Measurements from ENCODE around the gene RPS6KB2. TPM values are rescaled to one million over a fixed set of nuclear protein-coding genes. Genes with fewer than 3 reads are reported as not detected.

The RPS6KB2 gene
- total and polyA plus RNA-seq, 2 donors (not counting 3 experiments of a cell fraction or from before 2014, with no cell fraction given), result 53.8 to 60.0 TPM

- CTCF ChIA-PET, result interaction anchor here (0.6 to 3.7 kb wide), 2 partner anchors 10 to 29 kb away, joined by 3 to 22 read pairs; partner anchors contain the start of gene PPP1CA
- no peaks in the 10 kb centered on the region for H3K9me3 ChIP-seq (replicated peaks; ENCODE audit: control insufficient read depth, insufficient read depth, low read length)
- H4K20me1 ChIP-seq (replicated peaks; ENCODE audit: control insufficient read depth, extremely low read depth, insufficient read depth, low read length), result no peaks in the 10 kb centered on the region
- no peak overlapping the region for H2AFZ ChIP-seq (ENCODE audit: low read depth, low read length)
- dilution Hi-C loops (cut with MboI; ENCODE audit: extremely low pct_ligation_motif_present, low sequenced_read_pairs), result no loop called here
- H3K79me2 ChIP-seq (ENCODE audit: control insufficient read depth, insufficient read depth, low read length), result no peaks in the 10 kb centered on the region
- H3K27ac ChIP-seq (ENCODE audit: insufficient read depth, low read depth, low read length), result no peak overlapping the region
- no peak for FAIRE-seq
- no TSS peak for BruUV-seq (replicated peaks)
- no peaks in the 10 kb centered on the region for H3K4me1 ChIP-seq (ENCODE audit: control insufficient read depth, extremely low read depth, insufficient read depth, low read length)
- POLR2A ChIA-PET, result interaction anchor here (0.6 kb wide), 1 partner anchor 21 kb away, joined by 3 read pairs; no protein-coding TSS in a partner anchor
- H3K9ac ChIP-seq (replicated peaks; ENCODE audit: extremely low read depth, insufficient read depth, low read length), result no peak overlapping the region
- no peaks in the 10 kb centered on the region for H3K36me3 ChIP-seq (ENCODE audit: control insufficient read depth in 2 of 2, extremely low read depth in 1 of 2, insufficient read depth in 2 of 2, low read length in 2 of 2)
- no peak overlapping the region for H3K4me3 ChIP-seq (replicated peaks in 1 of 3; ENCODE audit: insufficient read depth in 1 of 3, low read depth in 1 of 3, low read length in 3 of 3)
- TF ChIP-seq JUN (IDR thresholded peaks at IDR 0.05; ENCODE audit: borderline replicate concordance, insufficient read depth, insufficient read length, low read depth) (no peak), EZH2 (IDR thresholded peaks at IDR 0.05; ENCODE audit: borderline replicate concordance, low read depth, low read length, severe bottlenecking) (no peak), MAX (IDR thresholded peaks at IDR 0.05; ENCODE audit: insufficient read depth, insufficient read length) (no peak), POLR2A (IDR thresholded peaks at IDR 0.05; ENCODE audit: low read depth, low read length) (no peak), FOS (IDR thresholded peaks at IDR 0.05; ENCODE audit: borderline replicate concordance, insufficient read depth, low read length) (no peak), GATA2 (IDR thresholded peaks at IDR 0.05; ENCODE audit: insufficient read depth, insufficient read length, low read depth, low read length) (no peak), MYC (IDR thresholded peaks at IDR 0.05; ENCODE audit: low read depth, low read length) (no peak), CTCF (IDR thresholded peaks at IDR 0.05; ENCODE audit: extremely low read depth in 1 of 2, insufficient read depth in 1 of 2, low read depth in 1 of 2, low read length in 2 of 2) (no peak), POLR2AphosphoS5 (IDR thresholded peaks at IDR 0.05; ENCODE audit: insufficient read depth, low read depth, low read length) (no peak)
- DNase-seq (ENCODE audit: low read depth, low spot score), result no peak
- H3K9me1 ChIP-seq (replicated peaks; ENCODE audit: control insufficient read depth, extremely low read depth, insufficient read depth, low read length), result no peaks in the 10 kb centered on the region
- intact Hi-C loops (cut with micrococcal nuclease), result no loop called here
- no peak overlapping the region for H3K4me2 ChIP-seq (ENCODE audit: insufficient read depth, low read length)
- peaks cover 0 to 13% of the 10 kb centered on the region in 2 experiments for H3K27me3 ChIP-seq (ENCODE audit: control insufficient read depth in 2 of 2, insufficient read depth in 2 of 2, low read length in 2 of 2)
These were observed 16.5 kb upstream of the RPS6KB2 start for GRCh38 chr11:67411785-67412152.

Measured in endothelial cell of umbilical vein (primary cell).